DMS79 (cell line): Measurements from ENCODE around the gene NHLRC3.
A peak's percentile ranks its signal among the peaks of the same experiment; 100 is the strongest.
"Not testable (repeated sequence)": the region's sequence is repeated elsewhere in the genome, so short reads cannot be mapped to it uniquely, and the experiment has no call there.

ENCODE experiments used
- DNase-seq: peaks from one replicate; lab custom pipeline; 2025; lab: John Stamatoyannopoulos, UW

NHLRC3 gene, protein sequence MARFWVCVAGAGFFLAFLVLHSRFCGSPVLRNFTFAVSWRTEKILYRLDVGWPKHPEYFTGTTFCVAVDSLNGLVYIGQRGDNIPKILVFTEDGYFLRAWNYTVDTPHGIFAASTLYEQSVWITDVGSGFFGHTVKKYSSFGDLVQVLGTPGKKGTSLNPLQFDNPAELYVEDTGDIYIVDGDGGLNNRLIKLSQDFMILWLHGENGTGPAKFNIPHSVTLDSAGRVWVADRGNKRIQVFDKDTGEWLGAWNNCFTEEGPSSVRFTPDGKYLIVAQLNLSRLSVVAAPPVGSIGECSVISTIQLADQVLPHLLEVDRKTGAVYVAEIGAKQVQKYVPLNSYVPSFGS

GRCh38 chr13:39037880-39038568, at the start of gene NHLRC3, which contains the start of gene PROSER1:
Gene NHLRC3 (plus strand): TSS chr13:39038456. CDS start chr13:39038640, 184 bp downstream.
Gene PROSER1 (minus strand): TSS chr13:39038089. CDS start chr13:39037242, 847 bp downstream.
- DNase-seq = peak; percentile 81

DNA sequence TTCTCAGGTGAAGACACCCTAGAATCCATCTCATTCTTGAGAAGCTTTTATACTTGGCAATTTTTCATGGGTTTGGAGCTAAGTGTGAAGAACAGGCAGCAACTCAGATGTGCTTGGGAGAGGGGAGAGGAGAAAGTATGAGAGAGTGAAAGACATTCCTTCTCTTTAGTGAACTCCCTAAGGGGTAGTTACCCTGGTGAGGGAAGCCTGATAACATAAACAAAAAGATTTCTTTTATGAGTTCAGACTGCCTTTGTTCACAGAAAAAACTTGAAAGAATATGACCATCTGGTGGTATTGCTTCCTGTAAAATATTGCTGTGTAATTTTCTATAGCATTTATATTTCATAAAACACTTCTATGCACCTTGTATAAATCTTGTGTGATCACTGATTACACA, 47.6 kb upstream of the NHLRC3 start, which contains the start of gene STOML3:
Gene STOML3, minus strand, starts transcription at position 139 of the 400 bp plus-strand sequence. Its CDS starts 110 bp downstream, at position 29.
- no peak for DNase-seq

GRCh38 chr13:38993381-38993780, 44.9 kb upstream of the NHLRC3 start:
- no peak for DNase-seq

- DNase-seq = no peak
Measured at GRCh38 chr13:38998739-38999138, 39.5 kb upstream of the NHLRC3 start.

GRCh38 chr13:39006371-39007111, 31.7 kb upstream of the NHLRC3 start:
- DNase-seq = not testable (repeated sequence)

DNA sequence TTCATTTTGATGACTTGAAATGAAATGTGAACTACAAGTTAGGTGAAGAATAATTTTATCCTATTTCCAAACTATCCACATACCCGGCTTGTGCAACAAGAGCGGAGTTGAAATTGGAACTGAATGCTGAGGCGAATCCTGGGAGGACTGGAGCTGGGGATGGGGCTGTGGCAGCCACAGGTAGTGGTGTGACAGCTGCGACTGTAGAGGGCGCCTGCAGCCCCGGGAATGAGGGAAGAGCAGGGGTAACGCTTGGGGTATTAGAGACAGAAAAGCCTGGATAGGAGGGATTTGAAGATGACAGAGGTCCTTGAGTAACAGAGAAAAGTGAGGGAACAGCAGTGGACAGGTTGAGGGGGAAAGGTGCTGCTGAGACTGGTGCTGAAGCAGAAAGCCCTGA, 25.6 kb upstream of the NHLRC3 start:
- DNase-seq = no peak

DNA sequence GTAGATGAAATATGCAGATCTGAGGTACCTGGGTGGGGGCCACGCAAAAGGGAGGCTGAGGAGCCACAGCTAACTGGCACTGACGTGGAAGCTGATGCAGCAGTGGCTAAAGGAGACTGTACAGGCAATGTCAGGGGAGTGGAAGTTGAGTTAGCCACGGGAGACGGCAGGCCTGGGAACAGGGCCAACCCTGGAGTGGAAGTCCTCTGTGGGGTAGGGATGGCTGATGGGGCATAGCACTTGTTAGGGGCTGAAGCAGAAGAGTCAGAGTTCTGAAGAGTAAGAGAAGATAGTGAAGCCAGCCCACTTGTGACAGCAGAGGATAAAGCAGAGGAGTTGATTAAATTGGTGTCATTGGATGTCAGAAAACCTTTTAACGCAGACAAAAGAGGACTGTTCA, 24.8 kb upstream of the NHLRC3 start:
- DNase-seq = no peak

GRCh38 chr13:39016087-39016486, 22.2 kb upstream of the NHLRC3 start:
- no peak for DNase-seq

GRCh38 chr13:39016787-39017186, 21.5 kb upstream of the NHLRC3 start:
- no peak for DNase-seq

GRCh38 chr13:39020853-39021462, 17.3 kb upstream of the NHLRC3 start:
- DNase-seq = no peak

DNA sequence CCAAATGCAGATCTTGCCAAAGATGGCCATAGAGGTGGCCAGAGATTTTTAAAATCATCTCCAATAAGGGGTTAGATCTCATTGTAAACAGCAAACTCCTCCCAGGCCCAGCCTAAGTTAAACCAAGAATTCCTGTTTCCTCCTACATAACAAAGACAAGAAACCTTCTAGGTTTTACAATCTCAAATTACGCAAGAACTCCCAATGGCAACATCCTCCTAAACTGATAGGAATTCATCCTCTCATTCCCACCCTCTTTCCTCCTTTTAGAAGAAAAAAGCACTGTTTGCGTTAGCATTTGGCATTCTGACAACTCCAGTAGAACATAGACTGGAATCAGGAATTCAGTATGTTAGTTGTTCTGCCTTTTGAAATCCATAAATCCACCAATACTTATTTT, 14.9 kb upstream of the NHLRC3 start:
- no peak for DNase-seq

- DNase-seq = no peak
Measured at GRCh38 chr13:39023761-39024160, 14.5 kb upstream of the NHLRC3 start.

GRCh38 chr13:39025433-39025839, 12.8 kb upstream of the NHLRC3 start:
- no peak for DNase-seq

DNA sequence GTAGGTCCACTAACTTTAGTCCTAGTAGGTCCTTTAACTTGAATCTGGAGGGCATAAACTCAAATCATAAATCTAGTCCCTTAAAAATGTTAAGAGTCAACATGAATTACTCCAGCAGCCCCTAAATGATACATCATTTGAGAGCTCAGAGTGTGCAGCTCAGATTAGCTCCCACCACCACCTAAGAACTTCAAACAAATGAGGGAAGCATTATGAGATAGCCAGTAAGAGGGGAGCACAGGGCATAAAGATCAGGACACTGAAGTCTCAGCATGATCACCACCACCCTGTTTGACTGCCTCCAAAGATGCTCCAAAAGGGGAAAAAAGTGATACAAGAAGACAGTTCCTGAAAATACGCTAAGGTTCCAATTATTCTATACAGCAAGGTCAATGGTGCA, 6.1 kb upstream of the NHLRC3 start:
- no peak for DNase-seq

DNA sequence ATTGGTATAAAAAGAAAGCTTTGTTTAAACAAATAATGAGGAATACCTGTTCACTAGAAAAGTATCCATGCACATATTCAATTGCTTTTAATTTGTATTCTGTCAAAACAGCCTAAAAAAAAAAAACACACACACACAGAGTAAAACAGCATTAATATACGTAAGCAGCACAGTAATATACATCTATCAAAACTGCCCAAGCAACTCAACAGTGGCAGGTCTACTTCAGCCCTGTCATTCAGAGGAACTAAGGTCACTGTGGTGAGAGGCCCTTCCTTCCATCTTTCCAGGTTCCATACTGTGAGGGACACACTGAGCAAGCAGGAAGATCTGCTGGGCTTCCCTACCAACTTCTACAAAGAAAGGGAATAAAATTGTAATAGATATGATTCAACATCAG, 4.2 kb upstream of the NHLRC3 start:
- DNase-seq = no peak

- DNase-seq = no peak
Measured at GRCh38 chr13:39035204-39035603, 3.1 kb upstream of the NHLRC3 start.

DNA sequence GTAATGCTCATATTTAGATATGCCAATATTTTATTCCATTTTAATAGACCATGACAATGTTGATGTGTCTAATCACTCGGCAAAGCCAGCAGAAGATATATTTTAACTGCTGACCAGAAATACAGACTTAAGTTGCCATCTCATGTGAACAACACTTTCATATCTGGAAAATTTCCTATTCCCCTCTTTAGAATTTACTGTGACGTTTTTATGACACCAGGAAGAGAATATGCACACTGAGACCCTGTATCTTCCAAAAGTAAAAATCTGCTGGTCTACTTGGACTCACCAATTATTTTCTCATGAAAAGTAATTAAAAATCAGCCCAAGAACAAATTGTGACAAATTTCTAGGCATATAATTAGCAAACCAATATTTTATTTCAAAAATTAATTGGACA, 2.5 kb upstream of the NHLRC3 start:
- DNase-seq = no peak

DNA sequence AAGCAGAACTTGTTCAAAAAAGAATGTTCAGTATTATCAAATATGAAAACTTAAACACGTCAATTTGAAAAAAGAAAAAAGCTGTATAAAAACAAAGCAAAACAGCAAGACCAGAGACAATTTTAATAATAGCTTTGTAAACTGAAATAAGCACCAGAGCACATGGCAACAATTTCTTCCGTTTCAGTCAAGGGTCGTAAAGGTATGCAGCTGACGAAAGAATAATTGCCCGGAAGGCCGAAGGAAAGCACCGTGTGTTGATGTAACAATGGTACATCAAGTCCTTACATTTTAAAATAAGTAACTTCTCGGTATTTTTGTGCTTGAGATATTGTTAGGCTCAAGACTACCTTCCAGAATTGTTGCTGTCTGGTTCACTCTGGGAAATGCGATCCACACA, 2.0 kb upstream of the NHLRC3 start:
- DNase-seq = peak; percentile 16

DNA sequence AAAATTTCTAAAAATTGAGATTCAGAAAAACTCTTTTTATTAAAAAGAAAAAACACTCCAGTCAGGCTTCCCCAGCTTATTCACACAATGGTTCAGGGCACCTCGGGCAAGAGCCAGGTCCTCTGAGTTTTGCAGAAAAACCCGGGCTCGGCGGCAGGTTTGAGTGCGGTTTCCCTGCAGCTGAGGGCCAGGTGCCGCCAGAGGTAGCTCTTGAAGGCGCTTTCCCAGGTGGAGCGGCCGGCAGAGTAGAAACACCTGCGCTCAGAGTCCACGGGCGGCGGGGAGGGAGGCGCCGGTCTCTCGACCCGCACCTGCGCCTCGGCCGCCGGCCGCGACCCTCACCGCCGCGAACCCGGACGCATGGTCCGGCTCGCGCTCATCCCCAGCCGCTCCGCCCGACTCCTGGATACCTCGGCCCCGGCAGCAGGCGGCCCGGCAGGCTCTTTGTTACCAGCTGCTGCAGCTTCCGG, 811 bp upstream of the NHLRC3 start:
- peak; percentile 61 for DNase-seq

- DNase-seq = peak; percentile 27
Measured at GRCh38 chr13:39038569-39039030, 344 bp downstream of the NHLRC3 start.

GRCh38 chr13:39039041-39039440, 785 bp downstream of the NHLRC3 start:
- no peak for DNase-seq

DNA sequence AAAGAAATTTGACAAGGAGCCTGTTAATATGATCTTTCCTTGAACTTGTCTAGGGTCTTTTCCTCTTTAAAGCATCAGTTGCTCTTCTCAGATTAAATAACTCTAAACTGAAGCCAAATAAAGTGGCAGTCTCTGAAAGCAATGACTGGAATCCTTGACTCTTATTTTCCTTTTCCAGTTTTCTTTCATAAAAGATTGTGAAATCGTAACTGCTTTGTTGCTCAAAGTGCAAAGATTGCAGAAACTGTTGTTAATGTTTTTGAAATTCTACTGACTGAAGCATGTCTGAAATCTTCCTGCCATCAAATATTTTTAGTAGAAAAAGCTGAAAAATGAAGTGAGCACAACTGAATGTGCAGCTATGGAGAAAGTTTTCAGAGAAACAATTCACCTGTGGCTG, 1.9 kb downstream of the NHLRC3 start:
- DNase-seq = no peak
